ENCODE results near the gene PHACTR2. TPM values are rescaled to one million over a fixed set of nuclear protein-coding genes. Genes with fewer than 3 reads are reported as not detected.
"Not testable (repeated sequence)": the region's sequence is repeated elsewhere in the genome, so short reads cannot be mapped to it uniquely, and the experiment has no call there.

The PHACTR2 gene
- 32.8 and 39.8 TPM in 2 replicates for total RNA-seq (2021)
- percentile 75 among the genes with signal in this experiment for Bru-seq, nascent RNA
- percentile 79 among the genes with signal in this experiment for BruChase-seq, experiment 1, labeled RNA remaining after a 2-hour chase
- percentile 73 among the genes with signal in this experiment for BruChase-seq, experiment 2, labeled RNA remaining after a 6-hour chase
- long read RNA-seq, full-length matches to known transcripts: 12 of 18 reads
- long read RNA-seq, partial matches to known transcripts: 1 of 18 reads
- long read RNA-seq, other reads (novel, unspliced or antisense): 5 of 18 reads

DNA sequence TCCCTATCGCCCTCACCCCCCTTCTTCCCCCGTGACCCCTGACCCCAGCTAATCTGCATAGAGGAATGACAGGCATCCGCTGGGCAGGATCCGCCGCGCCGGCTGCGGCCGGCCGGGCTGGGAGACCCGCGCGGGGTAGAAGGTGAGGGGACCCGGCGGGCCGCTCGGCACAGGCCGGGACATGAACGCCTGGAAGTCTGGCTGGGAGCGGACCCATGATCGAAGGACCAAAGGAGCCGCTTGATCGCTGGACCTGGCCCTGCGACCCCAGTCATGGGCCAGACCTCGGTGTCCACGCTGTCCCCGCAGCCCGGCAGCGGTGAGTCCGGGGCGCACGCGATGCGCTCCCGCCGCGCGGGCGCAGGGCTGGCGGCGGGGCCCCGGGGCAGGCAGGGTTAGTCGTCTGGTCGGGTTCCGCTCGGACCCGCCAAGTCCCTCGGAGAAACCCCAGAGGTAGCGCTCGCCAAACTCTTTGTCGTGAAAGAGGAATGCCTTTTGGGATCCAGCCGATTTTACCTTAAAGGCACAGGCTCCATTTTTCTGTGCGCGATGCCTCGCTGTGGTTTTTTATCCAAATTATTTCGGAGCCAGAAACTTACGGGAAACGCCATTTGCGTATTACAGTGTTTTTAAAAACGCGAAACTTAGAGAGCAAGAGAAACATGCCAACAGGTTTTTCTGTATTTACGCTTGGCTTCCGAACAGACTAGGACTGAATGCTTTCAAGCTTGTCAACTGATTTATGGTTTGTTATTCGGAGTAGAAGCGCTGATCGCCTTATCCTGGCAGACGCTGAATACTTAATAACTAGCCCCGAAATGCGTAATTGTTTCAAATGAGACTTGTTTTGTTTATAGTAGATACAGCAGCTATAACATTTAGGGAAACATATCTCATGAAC, at the start of gene PHACTR2:
TSS of gene PHACTR2 (plus strand) at position 75 of the 901 bp plus-strand sequence. CDS start at position 274, 199 bp downstream.
- intact Hi-C loops (cut with micrococcal nuclease; ENCODE audit: unreplicated experiment): loop anchor here (5.0 to 10.0 kb wide), 4 partner anchors 334 to 1663 kb away; partner anchors contain the start of gene HIVEP2
- ChIA-PET POLR2A (ENCODE audit: unreplicated experiment) (interaction anchor here (0.6 to 0.7 kb wide), 3 partner anchors 12 to 417 kb away, joined by 3 to 5 read pairs (median 4); partner anchors contain the start of gene SF3B5), CTCF (no interaction called here)
- Histone ChIP-seq H3K9me2 (ENCODE audit: insufficient read depth) (no peaks in the 10 kb centered on the region), H3K36me3 (ENCODE audit: low read depth) (no peaks in the 10 kb centered on the region), H3K4me2 (peak within 1 kb of the TSS; percentile 98), H3K27me3 (ENCODE audit: insufficient read depth, low read depth) (no peaks in the 10 kb centered on the region), H3K79me2 (ENCODE audit: low read depth) (peaks cover 62% of the 10 kb centered on the region), H3K9me3 (ENCODE audit: insufficient read depth, low read depth) (peaks cover 10% of the 10 kb centered on the region; the same call in 1 of the 2 replicates), H3F3A (ENCODE audit: insufficient read depth, low read depth) (peaks cover 37% of the 10 kb centered on the region), H4K20me1 (ENCODE audit: insufficient read depth) (no peaks in the 10 kb centered on the region), H3K27ac (peak within 1 kb of the TSS; percentile 92), H2AFZ (peak within 1 kb of the TSS; percentile 85), H3K4me1 (replicated peaks; ENCODE audit: insufficient read depth) (peaks cover 66% of the 10 kb centered on the region), H3K4me3 (peak within 1 kb of the TSS; percentile 95)
- DNase-seq: peak; percentile 41 to 64
- BruUV-seq (replicated peaks): TSS peak; percentile 56
- TF ChIP-seq, protein P1, sequence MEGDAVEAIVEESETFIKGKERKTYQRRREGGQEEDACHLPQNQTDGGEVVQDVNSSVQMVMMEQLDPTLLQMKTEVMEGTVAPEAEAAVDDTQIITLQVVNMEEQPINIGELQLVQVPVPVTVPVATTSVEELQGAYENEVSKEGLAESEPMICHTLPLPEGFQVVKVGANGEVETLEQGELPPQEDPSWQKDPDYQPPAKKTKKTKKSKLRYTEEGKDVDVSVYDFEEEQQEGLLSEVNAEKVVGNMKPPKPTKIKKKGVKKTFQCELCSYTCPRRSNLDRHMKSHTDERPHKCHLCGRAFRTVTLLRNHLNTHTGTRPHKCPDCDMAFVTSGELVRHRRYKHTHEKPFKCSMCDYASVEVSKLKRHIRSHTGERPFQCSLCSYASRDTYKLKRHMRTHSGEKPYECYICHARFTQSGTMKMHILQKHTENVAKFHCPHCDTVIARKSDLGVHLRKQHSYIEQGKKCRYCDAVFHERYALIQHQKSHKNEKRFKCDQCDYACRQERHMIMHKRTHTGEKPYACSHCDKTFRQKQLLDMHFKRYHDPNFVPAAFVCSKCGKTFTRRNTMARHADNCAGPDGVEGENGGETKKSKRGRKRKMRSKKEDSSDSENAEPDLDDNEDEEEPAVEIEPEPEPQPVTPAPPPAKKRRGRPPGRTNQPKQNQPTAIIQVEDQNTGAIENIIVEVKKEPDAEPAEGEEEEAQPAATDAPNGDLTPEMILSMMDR (conservative IDR thresholded peaks at IDR 0.05): no peak
- TF ChIP-seq EZH2 (IDR thresholded peaks at IDR 0.05; ENCODE audit: low read depth): no peak

DNA sequence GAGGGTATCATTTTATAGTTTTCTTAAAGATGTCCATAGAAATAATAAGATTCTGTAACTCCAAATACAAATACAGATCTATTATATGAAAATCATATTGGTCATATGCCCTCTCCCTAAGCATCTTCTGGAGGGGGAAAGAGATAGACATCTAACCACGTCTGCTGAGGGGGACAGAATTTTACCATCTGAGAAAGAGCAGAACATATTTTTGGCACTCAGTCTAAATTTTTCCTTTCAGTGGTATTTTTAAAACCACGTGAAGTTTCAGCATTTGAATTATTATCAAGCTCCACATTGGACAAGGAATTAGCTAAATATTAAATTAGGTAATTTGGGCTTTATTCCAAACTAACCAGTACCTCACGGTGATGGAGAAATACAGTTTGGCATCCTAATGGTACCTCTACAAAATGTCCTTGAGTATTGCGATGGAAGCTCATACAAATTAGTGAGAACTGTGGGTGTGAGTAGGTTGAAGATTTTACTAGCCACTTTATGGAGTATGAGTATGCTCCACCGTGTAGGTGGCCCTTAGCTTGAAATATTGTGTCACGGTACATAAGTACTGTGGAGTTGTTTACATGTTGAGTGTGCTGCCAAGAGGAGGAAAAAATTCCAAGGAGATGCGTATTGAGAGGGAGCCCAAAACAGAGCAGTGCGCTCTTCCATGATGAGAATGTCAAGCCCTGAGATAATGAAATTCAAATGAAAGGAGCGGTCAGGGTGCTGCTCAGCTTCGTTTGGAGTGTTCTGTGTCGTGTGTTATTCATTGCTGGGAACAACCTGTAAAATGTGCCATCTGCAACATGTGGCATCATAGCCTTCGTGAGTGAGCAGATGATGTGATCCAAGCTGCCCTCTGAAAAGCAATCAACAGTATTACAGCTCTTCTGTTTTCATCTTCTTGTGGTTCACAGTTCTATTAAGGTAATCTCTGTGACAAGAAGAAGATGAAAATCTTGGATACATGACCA, 48.4 kb upstream of the PHACTR2 start:
- Histone ChIP-seq H2AFZ (no peak overlapping the region), H4K20me1 (ENCODE audit: insufficient read depth) (no peaks in the 10 kb centered on the region), H3K36me3 (ENCODE audit: low read depth) (no peaks in the 10 kb centered on the region), H3K9me3 (ENCODE audit: insufficient read depth, low read depth) (no peaks in the 10 kb centered on the region), H3K4me2 (no peak overlapping the region), H3K9me2 (ENCODE audit: insufficient read depth) (no peaks in the 10 kb centered on the region), H3K4me1 (replicated peaks; ENCODE audit: insufficient read depth) (peaks cover 2% of the 10 kb centered on the region; the same call in 1 of the 2 replicates), H3K79me2 (ENCODE audit: low read depth) (no peaks in the 10 kb centered on the region), H3K4me3 (no peak overlapping the region), H3K27ac (no peak overlapping the region), H3F3A (ENCODE audit: insufficient read depth, low read depth) (peaks cover 3% of the 10 kb centered on the region; the same call in 1 of the 2 replicates), H3K27me3 (ENCODE audit: insufficient read depth, low read depth) (no peaks in the 10 kb centered on the region)
- CTCF ChIA-PET: no interaction called here
- TF ChIP-seq, protein P1 (conservative IDR thresholded peaks at IDR 0.05): no peak
- TF ChIP-seq EZH2 (IDR thresholded peaks at IDR 0.05; ENCODE audit: low read depth): no peak
- no peak for DNase-seq
- POLR2A ChIA-PET (ENCODE audit: unreplicated experiment): no interaction called here
- no TSS peak for BruUV-seq (replicated peaks)
- intact Hi-C loops (cut with micrococcal nuclease; ENCODE audit: unreplicated experiment): no loop called here

DNA sequence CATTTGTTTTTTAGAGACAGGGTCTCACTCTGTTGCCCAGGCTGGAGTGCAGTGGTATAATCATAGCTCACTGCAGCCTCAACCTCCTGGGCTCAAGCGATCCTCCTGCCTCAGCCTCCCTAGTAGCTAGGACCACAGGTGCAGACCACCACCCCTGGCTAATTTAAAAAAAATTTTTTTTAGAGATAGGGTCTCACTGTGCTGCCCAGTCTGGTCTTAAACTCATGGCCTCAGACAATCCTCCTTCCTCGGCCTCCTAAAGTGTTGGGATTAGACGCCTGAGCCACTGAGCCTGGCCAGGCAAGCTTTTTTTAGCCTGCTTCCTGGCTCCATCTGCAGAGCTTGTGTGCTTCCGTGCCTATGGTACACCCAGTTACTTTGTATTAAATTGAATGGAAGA, 46.6 kb upstream of the PHACTR2 start:
- H3K27ac ChIP-seq; CTCF ChIA-PET; H3K4me1 ChIP-seq (replicated peaks; ENCODE audit: insufficient read depth); BruUV-seq (replicated peaks); H4K20me1 ChIP-seq (ENCODE audit: insufficient read depth); H3K9me2 ChIP-seq (ENCODE audit: insufficient read depth); H3K79me2 ChIP-seq (ENCODE audit: low read depth); DNase-seq; H3K4me2 ChIP-seq; H3K4me3 ChIP-seq; H3F3A ChIP-seq (ENCODE audit: insufficient read depth, low read depth); intact Hi-C loops (cut with micrococcal nuclease; ENCODE audit: unreplicated experiment); H2AFZ ChIP-seq; H3K9me3 ChIP-seq (ENCODE audit: insufficient read depth, low read depth); H3K36me3 ChIP-seq (ENCODE audit: low read depth); H3K27me3 ChIP-seq (ENCODE audit: insufficient read depth, low read depth): not testable (repeated sequence)
- POLR2A ChIA-PET (ENCODE audit: unreplicated experiment): interaction anchor here (0.5 kb wide), 1 partner anchor 247 kb away, joined by 4 read pairs; no protein-coding TSS in a partner anchor
